HL-60/S4 treated with phorbol 12-myristate 13-acetate at 8.2 ng/mL for 4 days and 3 days (cell line): ENCODE data around the gene SOAT1.
"Not testable (repeated sequence)": the region's sequence is repeated elsewhere in the genome, so short reads cannot be mapped to it uniquely, and the experiment has no call there.

ENCODE experiments used
- in situ Hi-C: fragments of 300-500 bp; cut with MboI; formaldehyde crosslinking; loops from 2 replicates; pipeline ENCODE4 v1.15.0; 2022; ENCODE audit warnings: low sequenced_read_pairs

The SOAT1 gene

DNA sequence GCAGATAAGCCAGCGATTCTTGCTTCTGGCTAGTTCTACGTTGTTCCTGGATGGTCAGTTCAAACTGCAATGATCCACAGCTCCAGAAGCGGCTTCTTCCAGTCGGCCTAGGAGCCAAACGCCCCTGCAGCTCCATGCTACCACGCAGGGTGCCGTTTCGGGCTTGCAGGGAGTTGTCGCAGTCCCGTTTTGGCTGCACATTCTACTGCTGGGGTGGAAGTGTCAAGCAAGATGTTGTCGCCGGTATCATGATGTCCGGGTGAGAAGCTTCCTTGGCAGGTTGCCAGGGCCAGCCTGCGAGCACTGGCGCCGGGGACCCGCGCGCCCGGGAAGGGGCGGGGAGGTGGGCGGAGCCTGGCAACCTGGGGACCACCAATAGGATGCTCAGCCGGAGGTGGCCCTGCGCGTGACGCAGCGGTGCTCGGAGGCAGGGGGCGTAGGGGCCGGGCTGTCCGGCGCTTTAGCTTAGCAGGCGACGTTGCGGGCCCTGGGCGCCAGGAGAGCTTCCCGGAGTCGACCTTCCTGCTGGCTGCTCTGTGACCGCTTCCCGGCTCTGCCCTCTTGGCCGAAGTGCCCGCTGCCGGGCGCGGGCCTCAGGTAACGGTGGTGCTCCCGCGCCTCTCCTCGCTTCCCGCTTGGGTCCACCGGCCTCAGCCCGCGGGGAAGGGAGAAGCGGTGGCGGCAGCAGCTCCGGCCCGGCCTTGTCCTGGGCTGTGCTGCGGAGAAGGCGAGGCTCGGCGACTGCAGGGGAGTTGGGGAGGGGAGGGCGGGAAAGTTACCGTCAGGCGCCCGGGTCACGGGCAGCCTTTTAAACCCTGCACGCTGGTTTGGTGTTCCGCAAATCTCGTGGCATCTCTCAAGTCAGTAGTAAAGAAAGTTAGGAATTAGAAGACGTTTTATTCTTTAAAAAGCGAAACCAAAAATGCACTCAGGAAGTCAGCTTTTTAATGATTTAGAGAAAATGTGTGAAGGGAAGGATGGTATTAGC lies at the start of gene SOAT1:
Gene SOAT1 (plus strand): TSS at position 458 of the 988 bp plus-strand sequence. CDS start 8,888 bp downstream, outside the sequence.
- in situ Hi-C loops: no loop called here

DNA sequence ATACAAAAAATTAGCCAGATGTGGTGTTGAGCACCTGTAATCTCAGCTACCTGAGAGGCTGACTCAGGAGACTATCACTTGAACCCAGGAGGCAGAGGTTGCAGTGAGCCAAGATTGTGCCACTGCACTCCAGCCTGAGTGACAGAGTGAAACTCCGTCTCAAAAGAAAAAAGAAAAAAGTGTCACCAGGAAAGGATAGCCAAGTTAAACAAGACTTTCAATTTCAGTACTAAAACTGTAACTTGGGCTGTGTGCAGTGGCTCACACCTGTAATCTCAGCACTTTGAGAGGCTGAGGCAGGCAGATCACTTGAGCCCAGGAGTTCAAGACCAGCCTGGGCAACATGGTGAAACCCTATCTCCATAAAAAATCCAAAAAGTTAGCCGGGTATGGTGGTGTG lies 48.2 kb upstream of the SOAT1 start:
- in situ Hi-C loops: not testable (repeated sequence)

DNA sequence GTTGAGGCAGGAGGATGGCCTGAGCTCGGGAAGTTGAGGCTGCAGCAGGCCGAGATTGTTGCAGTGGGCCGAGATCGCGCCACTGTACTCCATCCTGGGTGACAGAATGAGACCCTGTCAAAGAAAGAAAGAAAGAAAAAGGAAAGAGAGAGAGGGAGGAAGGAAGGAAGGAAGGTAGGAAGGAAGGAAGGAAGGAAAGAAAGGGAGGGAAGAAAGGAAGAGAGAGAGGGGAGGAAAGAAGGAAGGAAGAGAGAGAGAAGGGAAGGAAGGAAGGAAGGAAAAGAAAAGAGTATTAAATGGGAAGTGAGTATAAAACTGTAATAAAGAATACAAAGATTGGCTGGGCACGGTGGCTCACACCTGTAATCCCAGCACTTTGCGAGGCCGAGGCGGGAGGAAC lies 45.7 kb upstream of the SOAT1 start:
- in situ Hi-C loops: no loop called here

DNA sequence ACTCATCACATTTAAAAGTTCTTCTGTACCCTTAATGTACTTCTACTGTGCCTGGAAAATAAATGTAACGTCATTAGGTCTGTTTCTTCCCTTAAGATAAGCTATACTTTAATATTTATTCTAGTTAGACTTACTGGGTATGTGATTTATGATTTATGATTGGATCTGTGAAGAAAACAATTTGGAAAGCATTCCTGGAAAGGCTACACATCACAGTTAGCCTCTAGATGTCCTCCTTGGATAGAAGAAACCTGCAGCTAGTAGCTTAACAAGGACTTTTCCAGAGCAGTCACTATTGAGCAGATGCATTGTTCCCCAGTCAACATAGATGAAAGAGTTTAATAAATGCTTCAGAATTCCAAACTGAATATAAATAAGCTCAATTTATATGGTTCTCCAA lies 41.9 kb upstream of the SOAT1 start:
- in situ Hi-C loops: no loop called here

DNA sequence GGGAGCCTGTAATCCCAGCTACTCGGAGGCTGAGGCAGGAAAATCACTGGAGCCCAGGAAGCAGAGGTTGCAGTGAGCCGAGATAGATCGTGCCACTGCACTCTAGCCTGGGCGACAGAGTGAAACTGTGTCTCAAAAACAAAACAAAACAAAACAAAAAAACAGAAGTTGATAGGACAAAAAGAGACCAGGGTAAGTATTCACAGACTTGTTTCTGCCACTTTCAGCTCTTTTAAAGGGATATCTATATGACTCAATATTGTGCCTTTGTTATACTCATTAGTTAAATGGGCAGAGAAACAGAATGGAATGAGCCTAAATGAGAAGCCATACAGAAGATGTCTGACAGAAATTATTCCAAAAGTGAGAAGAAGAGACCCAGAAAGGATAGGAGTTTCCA lies 41.0 kb upstream of the SOAT1 start:
- in situ Hi-C loops: no loop called here

DNA sequence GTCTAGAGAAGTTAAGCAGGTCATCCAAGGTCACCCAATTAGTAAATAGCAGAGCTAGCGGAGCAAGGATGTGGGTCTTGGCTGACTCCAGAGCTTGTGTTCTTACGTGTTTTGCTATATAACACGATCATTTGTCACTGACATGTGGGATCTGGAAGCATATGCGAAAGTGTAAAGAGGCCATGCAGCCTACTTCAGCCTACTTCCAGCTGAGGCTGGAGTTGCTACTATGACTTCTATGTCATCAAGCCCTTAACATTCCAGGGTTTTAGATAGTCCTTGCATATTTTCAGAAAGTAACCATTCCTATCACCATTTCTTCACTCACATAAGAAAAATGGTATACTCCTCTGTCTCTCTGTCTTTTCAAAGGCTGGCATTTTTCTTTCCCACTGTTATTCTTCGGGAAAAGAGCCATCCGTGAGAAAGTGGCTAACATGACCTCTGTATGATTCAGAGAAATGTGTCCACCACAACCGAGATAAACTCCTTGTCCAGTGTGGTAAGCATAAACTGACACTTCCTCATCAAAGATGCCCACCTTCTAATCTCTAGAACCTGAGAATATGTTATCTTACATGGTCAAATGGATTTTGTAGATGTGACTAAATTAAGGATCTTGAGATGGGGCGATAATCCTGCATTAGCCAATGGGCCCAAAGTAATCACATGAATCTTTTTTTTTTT lies 40.2 kb upstream of the SOAT1 start:
- in situ Hi-C loops: no loop called here

DNA sequence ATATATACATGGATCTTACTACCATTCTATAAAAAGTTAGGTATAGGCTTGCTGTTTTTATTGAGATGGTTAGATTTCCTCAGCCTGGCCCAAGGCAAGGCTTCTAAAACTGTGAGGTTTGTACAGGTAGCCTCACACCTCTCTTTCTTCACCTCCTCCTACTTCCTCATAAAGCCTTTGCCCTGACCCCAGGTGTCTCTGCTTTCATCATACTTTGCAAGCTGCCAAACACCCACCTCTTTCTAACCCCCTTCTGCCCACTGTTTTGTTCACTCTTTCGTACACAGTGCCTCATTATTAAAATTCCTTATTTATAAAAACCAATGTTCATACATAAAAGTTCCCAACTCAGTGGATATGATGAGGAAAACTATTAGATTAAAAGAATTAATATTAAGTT lies 31.4 kb upstream of the SOAT1 start:
- in situ Hi-C loops: no loop called here

DNA sequence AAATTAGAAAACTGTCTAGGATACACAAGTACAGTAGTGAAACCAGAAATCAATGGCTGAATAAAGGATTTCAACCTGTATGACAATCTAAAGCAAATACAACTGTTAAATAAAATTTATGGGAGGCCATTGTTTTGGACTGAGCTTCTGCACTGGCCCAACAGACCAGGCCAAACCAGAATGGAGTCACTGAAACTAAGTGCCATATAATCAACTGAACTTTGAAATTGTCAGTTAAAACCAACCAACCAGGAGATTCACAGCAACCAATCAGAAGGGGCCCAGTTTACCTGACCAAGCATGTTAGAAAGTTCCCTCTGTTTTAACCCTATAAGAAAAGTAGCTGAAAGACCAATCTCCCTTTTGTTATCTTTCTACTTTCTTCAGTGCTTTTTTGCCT lies 30.5 kb upstream of the SOAT1 start:
- in situ Hi-C loops: no loop called here

DNA sequence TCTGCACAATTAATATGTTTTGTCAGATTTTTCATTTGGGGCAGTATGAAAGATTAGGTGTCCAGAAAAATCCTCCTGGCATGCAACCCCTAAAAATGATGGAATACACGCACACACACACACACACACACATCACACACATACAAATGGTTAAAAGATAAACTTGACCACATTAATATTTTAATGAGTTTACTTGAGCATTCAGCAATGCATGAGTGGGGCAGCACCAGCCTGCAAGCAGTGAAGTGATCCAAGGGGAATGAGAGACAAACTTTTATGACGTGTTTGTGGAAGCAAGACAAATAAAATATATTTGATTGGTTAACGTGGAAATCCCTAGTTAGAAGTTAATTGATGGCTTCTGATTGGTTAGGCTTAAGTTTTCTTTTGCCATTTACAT lies 29.1 kb upstream of the SOAT1 start:
- in situ Hi-C loops: no loop called here

DNA sequence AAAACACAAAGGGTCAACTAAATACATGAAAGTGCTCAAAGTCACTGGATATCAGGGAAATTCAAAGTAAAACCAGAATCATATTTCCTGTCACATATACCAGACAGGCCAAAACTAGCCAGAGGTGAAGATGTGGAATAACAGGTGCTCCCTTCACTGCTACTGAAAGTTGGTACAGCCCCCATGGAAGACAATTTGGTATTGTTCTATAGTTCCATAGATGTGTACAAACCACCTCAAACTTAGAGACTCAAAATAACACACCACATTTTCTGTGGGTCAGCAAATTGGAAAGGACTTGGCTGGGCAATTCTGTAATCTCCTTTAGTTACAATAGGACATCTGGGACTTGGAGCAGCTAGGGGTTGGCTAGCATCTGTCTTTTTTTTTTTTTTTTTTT lies 24.5 kb upstream of the SOAT1 start:
- in situ Hi-C loops: no loop called here

DNA sequence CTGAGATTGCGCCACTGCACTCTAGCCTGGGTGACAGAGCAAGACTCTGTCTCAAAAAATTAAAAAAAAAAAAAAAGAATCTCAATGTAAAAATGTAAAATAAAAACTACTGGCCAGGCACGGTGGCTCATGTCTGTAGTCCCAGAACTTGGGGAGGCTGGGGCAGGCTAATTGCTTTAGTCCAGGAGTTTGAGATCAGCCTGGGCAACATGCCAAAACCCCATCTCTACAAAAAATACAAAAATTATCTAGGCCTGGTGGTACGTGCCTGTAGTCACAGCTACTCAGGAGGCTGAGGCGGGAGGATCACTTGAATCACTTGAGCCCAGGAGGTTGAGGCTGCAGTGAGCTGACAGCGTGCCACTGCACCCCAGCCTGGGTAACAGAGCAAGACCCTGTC lies 19.2 kb upstream of the SOAT1 start:
- in situ Hi-C loops: not testable (repeated sequence)

DNA sequence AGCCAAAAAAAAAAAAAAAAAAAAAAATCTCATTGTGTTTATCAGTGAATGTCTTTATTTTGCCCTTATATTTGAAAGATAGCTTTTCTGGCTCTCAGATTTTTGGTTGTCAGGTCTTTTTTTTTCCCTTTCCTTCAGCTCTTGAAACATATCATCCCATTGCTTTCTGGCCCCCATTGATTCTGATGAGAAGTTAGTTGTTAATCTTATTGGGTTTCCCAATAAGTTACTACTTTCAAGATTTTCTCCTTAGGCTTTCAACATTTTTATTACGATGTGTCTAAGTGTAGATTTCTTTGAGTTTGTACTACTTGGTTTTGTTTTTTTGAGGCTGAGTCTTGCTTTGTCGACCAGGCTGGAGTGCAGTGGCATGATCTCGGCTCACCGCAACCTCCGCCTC lies 14.7 kb upstream of the SOAT1 start:
- in situ Hi-C loops: no loop called here

DNA sequence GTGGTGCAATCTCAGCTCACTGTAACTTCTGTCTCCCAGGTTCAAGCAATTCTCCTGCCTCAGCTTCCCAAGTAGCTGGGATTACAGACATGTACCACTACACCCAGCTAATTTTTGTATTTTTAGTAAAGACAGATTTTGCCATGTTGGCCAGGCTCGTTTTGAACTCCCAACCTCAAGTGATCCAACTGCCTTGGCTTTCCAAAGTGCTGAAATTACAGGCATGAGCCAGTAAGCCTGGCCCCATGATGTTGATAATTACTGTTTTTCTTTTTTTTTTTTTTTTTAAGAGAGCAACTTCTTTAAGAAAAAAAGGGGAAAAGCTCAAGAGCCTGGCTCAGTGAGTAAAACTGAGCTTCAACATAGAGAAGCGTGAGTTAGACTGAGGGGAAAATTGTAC lies 9.6 kb upstream of the SOAT1 start:
- in situ Hi-C loops: no loop called here

DNA sequence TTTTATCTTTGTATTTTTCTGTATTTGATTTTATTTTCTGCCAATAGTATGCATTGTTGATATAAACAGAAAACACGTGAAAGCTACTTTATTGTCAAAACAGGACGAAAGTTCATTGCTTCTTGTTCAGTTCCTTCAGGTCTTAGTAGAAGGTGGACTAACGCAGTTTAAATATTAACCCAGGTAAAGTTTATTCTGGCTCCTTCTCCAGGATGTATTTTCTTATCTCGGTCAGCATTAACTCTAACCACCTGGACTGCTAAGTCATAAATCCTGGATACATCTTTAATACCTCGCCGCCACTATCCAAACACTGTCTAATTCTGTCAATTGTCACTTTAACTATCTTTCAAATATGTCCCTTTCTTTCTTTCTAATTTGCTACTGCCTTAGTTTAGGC lies 5.7 kb upstream of the SOAT1 start:
- in situ Hi-C loops: no loop called here

DNA sequence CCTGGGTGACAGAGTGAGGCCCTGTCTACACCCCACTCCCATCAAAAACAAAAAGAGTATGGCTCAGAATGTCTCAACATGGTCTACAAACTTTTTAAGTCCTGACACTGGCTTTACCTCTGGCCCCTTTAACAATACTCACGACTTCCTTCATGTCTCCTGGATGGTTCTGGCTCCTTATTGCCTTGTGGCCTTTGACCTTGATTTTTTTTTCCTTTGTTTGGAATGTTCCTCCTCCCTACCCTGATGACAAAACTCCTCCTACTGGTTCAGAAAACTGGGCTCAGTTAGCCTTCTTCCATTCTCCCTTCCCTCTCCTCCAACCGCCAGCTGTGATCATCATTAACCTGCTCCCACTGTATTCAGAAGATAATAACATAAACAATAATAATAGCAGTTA lies 4.6 kb upstream of the SOAT1 start:
- in situ Hi-C loops: no loop called here

DNA sequence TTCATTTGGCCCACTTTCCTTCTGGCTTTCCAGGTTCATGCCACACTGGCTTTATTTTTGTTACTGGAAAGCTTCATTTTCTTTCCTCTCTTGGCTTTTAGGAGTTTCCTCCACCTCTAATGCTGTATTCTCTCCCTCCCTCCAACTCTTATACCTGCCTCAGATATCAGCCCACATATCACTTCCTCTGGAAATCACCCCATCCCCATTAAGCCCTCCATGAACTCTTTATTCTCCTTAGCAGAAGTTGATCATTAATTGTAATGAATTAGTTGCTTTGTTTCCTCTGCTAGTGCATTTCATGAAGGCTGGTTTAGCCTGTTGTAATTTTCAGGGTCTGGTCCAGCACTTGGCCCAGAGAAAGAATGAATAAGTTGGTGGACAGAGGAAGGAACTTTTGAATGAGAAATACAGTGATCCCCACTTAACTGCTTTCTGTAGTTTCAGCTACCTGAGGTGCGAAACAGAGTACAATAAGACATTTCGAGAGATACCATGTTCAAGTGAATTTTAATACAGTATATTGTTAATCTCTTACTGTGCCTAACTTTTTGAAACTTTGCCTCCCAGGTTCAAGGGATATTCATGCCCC lies 1.7 kb downstream of the SOAT1 start:
- in situ Hi-C loops: no loop called here

DNA sequence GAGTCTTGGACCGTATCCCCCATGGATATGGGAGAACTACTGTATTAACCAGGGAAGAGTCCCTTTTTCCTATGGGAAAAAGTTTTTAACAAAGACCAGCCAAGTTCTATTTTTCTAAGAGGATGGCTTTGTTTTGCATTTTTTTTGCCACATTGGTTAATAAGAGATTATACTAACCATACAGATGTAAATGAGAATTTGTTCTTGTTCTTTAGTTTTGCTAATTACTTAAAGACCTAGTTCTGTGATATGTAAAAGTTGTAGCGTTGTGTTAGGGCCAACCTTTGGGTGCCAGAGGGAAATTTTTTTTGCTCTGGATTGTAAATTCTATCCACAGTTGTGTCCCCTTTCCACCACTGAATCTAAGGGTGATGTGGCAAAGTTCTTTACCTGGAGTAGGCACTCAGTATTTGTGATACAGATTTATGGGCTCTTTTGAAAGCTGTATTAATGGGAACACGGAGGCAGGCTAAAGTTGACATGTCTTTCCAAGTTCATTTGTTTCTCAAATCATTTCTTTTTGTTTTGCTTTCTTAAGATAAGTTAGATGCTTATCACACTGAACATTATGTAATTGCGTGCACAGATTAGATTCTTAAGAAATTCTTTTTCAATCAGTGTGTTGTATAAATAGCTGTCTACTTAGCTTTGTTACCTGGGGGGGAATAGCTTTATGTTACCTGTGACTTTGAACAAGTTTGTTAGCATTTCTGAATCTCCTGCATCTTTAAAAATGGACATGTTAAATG lies 2.9 kb downstream of the SOAT1 start:
- in situ Hi-C loops: no loop called here

DNA sequence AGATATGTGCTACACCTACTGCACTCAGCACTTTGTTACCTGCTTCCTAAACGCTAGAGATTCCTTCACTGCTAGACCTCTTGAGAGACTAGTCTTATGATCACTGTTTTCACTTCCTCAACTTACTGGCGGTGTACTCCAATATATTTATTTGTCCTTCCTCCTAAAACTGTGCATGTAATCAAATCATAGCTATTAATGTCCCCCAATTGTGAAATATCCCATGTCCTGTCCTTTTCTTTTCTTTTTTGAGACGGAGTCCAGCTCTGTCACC lies 3.4 kb downstream of the SOAT1 start:
- in situ Hi-C loops: no loop called here

DNA sequence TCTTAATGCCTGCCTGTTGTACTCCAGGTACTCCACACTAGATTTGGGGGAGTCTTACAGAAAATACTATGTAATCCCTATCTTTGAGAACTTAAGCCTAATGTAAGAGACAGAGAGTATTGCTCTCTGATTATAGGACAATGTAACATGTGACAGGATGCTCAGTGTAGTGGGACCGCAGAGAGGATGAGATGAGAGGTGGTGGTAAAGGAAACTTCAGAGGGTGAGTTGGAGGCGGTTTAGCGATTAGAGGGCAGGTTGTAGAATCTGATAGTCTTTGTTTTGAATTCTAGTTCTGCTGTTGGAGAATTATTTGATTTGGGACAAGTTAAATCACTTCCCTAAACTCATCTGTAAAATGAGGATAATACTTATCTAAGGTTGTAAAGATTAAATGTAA lies 5.4 kb downstream of the SOAT1 start:
- in situ Hi-C loops: no loop called here

DNA sequence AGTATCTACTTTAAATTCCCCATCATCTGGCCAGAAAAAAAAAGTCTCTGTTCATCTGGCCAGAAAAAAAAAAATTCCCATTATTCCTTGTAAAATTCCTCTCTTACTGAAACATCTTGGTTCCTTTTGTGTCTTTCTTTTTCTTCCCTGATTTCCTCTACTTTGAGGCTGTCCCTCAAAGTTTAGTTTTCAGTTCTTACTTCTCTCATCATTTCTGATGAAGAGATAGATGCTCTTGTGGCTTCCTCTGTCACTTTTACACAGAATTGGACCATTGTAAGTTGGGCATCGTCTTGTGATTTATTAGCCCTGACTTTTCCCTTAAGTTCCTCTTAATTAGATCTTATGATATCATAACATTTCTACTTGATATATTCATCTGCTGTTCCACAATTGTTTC lies 6.5 kb downstream of the SOAT1 start:
- in situ Hi-C loops: no loop called here

DNA sequence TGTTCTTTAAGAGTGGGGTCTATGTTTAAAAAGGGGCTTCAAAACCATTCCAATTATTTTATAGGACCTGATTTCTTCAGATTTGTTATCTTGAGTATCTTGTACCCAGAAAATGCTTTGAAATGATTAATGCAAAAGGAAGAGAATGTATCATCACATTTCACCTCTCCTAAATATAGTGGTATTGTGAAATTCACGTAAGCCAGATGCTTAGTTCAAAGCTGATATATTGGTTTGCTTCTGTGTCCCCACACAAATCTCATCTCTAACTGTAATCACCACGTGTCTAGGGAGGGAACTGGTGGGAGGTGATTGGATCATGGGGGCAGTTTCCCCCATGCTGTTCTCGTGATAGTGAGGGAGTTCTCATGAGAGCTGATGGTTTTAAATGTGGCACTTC lies 8.5 kb downstream of the SOAT1 start:
- in situ Hi-C loops: no loop called here
